Transverse colon (tissue), 4 donors: Measurements from ENCODE around the gene SP9. TPM values are rescaled to one million over a fixed set of nuclear protein-coding genes. Genes with fewer than 3 reads are reported as not detected.

Experiments used
- DNase-seq: peaks from one replicate; pipeline ENCODE4 v3.0.0-alpha.2; 2019
- H3K27ac ChIP-seq, 4 donors: fragments of 200-600 bp; sonication (generic); 2 replicates each; pipeline ENCODE4 v1.5.1; 2016 to 2018; ENCODE audit warnings: inconsistent platforms in 4 of 4
- H3K27me3 ChIP-seq: fragments of 200-600 bp; sonication (generic); 2 replicates; pipeline ENCODE4 v1.5.1; 2017; ENCODE audit warnings: inconsistent platforms
- H3K36me3 ChIP-seq, 4 donors: fragments of 200-600 bp; sonication (generic); 2 replicates each; pipeline ENCODE4 v1.5.1; 2017 to 2019; ENCODE audit warnings: inconsistent platforms in 4 of 4
- H3K4me1 ChIP-seq, 4 donors: fragments of 200-600 bp; sonication (generic); 2 replicates each; pipeline ENCODE4 v1.5.1; 2017 to 2020; ENCODE audit warnings: inconsistent platforms in 4 of 4
- H3K4me3 ChIP-seq, 4 donors: fragments of 200-600 bp; sonication (generic); 1 replicate in 1 of 4; 2 replicates in 3 of 4; pipeline versions ENCODE4 v1.5.1 to v1.6.1; 2017 to 2019; ENCODE audit warnings: inconsistent platforms in 4 of 4
- H3K9me3 ChIP-seq, 2 donors: fragments of 200-600 bp; sonication (generic); 2 replicates each; pipeline ENCODE4 v1.5.1; 2017 to 2019; ENCODE audit warnings: inconsistent platforms in 2 of 2
- CTCF ChIP-seq, 5 experiments: fragments of 200-600 bp in 3 of 5; fragments of 450-650 bp in 2 of 5; sonication (generic) in 3 of 5; IDR thresholded peaks; 1 replicate in 2 of 5; 2 replicates in 3 of 5; pipeline ENCODE4 v1.5.1; 2016 to 2017; ENCODE audit warnings: antibody characterized with exemption in 5 of 5, inconsistent platforms in 3 of 5, mild to moderate bottlenecking in 2 of 5, moderate library complexity in 1 of 5
- EP300 ChIP-seq: sonication (generic); formaldehyde crosslinking; IDR thresholded peaks from one replicate; pipeline ENCODE4 v1.6.1; 2017; ENCODE audit warnings: antibody characterized with exemption, low read depth
- POLR2A ChIP-seq: fragments of 450-650 bp; IDR thresholded peaks from one replicate; pipeline ENCODE4 v1.6.1; 2016; ENCODE audit warnings: antibody characterized with exemption, mild to moderate bottlenecking, moderate library complexity
- POLR2AphosphoS5 ChIP-seq, 3 donors: sonication (generic); formaldehyde crosslinking; IDR thresholded peaks; one replicate each; pipeline ENCODE4 v1.6.1; 2016; ENCODE audit warnings: antibody characterized with exemption in 3 of 3
- WGBS, 2 donors: methylation state at CpG; one replicate each; pipeline ENCODE4 v1.1.5; 2018; ENCODE audit warnings: low coverage in 1 of 2; 5-methylcytosine and 5-hydroxymethylcytosine counted together
- in situ Hi-C, 4 donors: fragments of 200-750 bp; cut with MboI; loops; one replicate each; pipeline versions ENCODE4 v1.15.0 to v1.15.1; 2017; ENCODE audit warnings: low sequenced_read_pairs in 3 of 4, low pct_ligation_motif_present in 1 of 4, low pct_unique_long_range_greater_than_20kb in 1 of 4
- intact Hi-C: fragments of 100-400 bp; cut with DNase I; formaldehyde crosslinking; loops from one replicate; pipeline ENCODE4 v1.15.1; 2023; ENCODE audit warnings: low total_unique reads
- total RNA-seq, 4 donors: library from RNA; depleted of rRNA; stranded (reverse); fragments of >200 nt; gene quantifications; one replicate each; pipeline ENCODE4 v1.1.0, GENCODE V29; 2016

The SP9 gene
- total RNA-seq, 4 donors from 2014 or later = not detected

- Histone ChIP-seq H3K4me1 (no peaks in the 10 kb centered on the region), H3K4me3 (no peak overlapping the region), H3K9me3 (no peaks in the 10 kb centered on the region), H3K36me3 (no peaks in the 10 kb centered on the region), H3K27ac (no peak overlapping the region), H3K27me3 (peaks cover 68% of the 10 kb centered on the region)
- TF ChIP-seq POLR2AphosphoS5 (IDR thresholded peaks at IDR 0.05) (no peak), EP300 (no peak), POLR2A (no peak)
- 50 to 56% methylated on average over 2 of the region's 2 CpGs for WGBS, 2 donors
- in situ Hi-C loops = no loop called here
- DNase-seq = no peak
- intact Hi-C loops = no loop called here
Observed at GRCh38 chr2:174312581-174313234, 22.0 kb upstream of the SP9 start.

DNA sequence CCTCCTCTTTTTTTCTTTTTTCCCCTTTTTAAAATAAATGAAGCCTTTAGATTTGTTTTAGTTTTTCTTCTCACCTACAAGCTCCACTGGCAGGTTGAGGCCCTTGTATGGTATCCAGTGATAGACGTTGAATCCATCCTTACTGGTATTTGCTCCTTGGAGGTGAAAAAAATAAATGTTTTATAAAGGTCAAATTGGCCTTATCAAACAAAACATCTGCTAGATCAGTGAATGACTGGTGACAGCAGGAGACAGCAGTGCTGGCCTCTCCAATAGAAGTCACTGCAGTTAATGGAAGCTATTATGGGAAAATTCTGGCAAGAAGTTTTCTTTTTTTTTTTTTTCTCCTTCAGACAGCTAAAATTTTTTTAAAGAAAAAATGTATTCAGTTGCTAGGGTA lies 12.6 kb upstream of the SP9 start:
- no peak for TF ChIP-seq POLR2AphosphoS5 (IDR thresholded peaks at IDR 0.05)
- TF ChIP-seq POLR2A = no peak
- no peak for TF ChIP-seq CTCF (IDR thresholded peaks at IDR 0.05)
- TF ChIP-seq EP300 = no peak
- no peaks in the 10 kb centered on the region for H3K36me3 ChIP-seq
- in situ Hi-C loops = no loop called here
- peaks cover 97% of the 10 kb centered on the region for H3K27me3 ChIP-seq
- H3K27ac ChIP-seq = no peak overlapping the region
- intact Hi-C loops = no loop called here
- no peak for DNase-seq
- WGBS, 2 donors = 72% methylated on average over 1 of the region's 1 CpG; no CpG with 5 or more reads in 1 of the 2 donors
- no peaks in the 10 kb centered on the region for H3K9me3 ChIP-seq
- peaks cover 12 to 14% (median 13%) of the 10 kb centered on the region in 4 donors for H3K4me1 ChIP-seq
- H3K4me3 ChIP-seq = no peak overlapping the region

GRCh38 chr2:174322746-174323145 lies 12.0 kb upstream of the SP9 start:
- intact Hi-C loops (loop anchor here (1.0 kb wide), 1 partner anchor 23 kb away; no protein-coding TSS in a partner anchor), in situ Hi-C loops (no loop called here)
- H3K27ac ChIP-seq = no peak overlapping the region
- no peak overlapping the region for H3K4me3 ChIP-seq
- H3K4me1 ChIP-seq = peaks cover 14 to 20% (median 18%) of the 10 kb centered on the region in 4 donors
- no peaks in the 10 kb centered on the region for H3K9me3 ChIP-seq
- DNase-seq = no peak
- H3K36me3 ChIP-seq = no peaks in the 10 kb centered on the region
- WGBS, 2 donors = 87 to 91% methylated on average over 1 of the region's 1 CpG
- no peak for TF ChIP-seq EP300
- TF ChIP-seq POLR2A = no peak
- no peak for TF ChIP-seq POLR2AphosphoS5 (IDR thresholded peaks at IDR 0.05)
- TF ChIP-seq CTCF (IDR thresholded peaks at IDR 0.05) = no peak
- H3K27me3 ChIP-seq = peaks cover 97% of the 10 kb centered on the region

DNA sequence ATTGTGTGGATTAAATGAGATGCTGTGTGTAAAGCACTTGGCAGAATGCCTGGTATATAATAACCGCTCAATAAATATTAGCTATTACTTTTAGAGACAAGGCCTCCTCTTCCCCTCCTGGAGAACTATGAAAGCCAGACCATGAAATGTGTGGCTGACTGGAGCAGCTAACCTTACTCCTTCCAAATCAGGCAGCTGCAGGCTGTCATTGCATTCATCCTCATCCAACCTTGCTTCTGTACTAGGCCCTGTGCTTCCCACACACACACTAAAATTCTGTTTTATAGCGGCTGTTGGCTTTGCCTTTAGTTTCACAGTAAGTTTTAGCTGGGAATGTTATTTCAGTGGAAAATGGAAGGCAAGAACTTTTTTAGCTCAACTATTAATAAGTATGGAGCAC lies 10.2 kb upstream of the SP9 start:
- 47 to 69% methylated on average over 2 of the region's 2 CpGs for WGBS, 2 donors
- no peak for TF ChIP-seq CTCF (IDR thresholded peaks at IDR 0.05)
- no peak for TF ChIP-seq POLR2A
- TF ChIP-seq POLR2AphosphoS5 (IDR thresholded peaks at IDR 0.05) = no peak
- TF ChIP-seq EP300 = no peak
- H3K9me3 ChIP-seq = no peaks in the 10 kb centered on the region
- in situ Hi-C loops (no loop called here), intact Hi-C loops (no loop called here)
- DNase-seq = no peak
- peaks cover 27 to 33% (median 29%) of the 10 kb centered on the region in 4 donors for H3K4me1 ChIP-seq
- H3K27me3 ChIP-seq = peaks cover 97% of the 10 kb centered on the region
- H3K27ac ChIP-seq = no peak overlapping the region
- H3K4me3 ChIP-seq = no peak overlapping the region
- no peaks in the 10 kb centered on the region for H3K36me3 ChIP-seq
